ENCODE data around the gene B4GALNT3.

The B4GALNT3 gene

DNA sequence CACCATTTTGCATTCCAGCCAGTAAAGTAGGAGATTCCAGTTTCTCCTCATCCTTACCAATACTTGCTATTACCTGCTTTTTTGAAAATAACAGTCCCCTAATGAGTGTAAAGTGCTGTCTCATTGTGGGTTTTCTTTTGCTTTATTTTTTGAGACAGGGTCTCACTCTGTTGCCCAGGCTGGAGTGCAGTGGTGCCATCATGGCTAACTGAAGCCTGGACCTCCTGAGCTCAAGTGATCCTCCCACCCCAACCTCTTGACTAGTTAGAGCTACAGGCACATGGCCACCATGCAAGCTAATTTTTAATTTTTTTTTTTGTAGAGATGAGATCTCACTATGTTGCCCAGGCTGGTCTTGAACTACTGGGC, 142.9 kb downstream of the B4GALNT3 start:
- no peak for DNase-seq

DNA sequence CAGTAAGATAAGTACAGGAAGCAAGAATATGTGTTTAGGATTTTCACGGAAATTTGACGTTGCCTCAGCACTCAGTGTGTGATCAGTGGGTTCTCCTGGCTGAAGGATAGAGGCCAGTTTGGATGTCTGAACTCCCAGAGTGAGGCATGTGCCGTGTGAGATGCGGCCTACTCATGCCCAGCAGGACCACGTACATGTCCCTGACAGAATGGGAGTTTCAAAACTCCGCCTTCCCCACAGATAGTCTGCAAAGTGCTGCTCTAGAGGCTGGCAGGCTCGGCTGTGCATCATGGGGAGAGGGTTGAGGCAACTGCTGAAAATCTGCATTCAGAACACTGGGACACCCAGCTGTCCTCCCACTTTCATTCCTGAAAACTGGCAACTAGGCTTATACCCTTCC, 145.2 kb downstream of the B4GALNT3 start:
- no peak for DNase-seq

- peak; percentile 7 for DNase-seq
Observed at GRCh38 chr12:607541-608001, 147.8 kb downstream of the B4GALNT3 start.

DNA sequence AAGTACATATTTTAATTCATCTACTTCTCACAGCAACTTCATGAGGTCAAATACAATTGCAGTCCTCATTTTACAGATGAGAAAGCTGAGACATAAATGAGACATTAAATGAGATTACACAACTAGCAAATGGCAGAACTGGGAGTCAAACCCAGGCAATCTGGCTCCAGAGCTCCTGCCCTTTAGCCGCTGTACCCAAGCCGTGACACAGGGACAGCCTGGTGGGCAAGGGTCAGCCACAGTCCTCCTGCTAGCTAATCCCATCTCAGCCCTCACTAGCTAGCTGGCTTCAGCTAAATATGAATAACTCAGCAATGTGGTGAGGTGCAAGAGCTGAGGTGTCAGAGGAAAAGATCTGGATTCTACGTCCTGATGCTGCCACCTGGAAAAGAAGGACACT, 148.7 kb downstream of the B4GALNT3 start:
- DNase-seq = no peak

- DNase-seq = no peak
Observed at GRCh38 chr12:608921-609320, 149.2 kb downstream of the B4GALNT3 start.

- DNase-seq = no peak
Observed at GRCh38 chr12:611721-612120, 152.0 kb downstream of the B4GALNT3 start.

GRCh38 chr12:612293-612692, 152.6 kb downstream of the B4GALNT3 start:
- DNase-seq = no peak

GRCh38 chr12:612886-613285, 153.1 kb downstream of the B4GALNT3 start:
- DNase-seq = no peak

Measured in midbrain (tissue), 1 donor.